HEK293 (cell line): Measurements from ENCODE around the gene SPATA1.

Source experiments
- CTCF ChIA-PET: fragments of 350-600 bp; formaldehyde crosslinking; extraction: SDS; loops from one replicate; lab custom pipeline; 2021; ENCODE audit warnings: antibody characterized with exemption; lab: Yijun Ruan, JAX
- POLR2A ChIA-PET: fragments of 300-600 bp; formaldehyde crosslinking; extraction: SDS; loops from one replicate; lab custom pipeline; 2020; ENCODE audit warnings: antibody characterized with exemption, inconsistent platforms; lab: Yijun Ruan, JAX
- H3K27ac ChIP-seq: fragments of 200-500 bp; sonication (Bioruptor generic); 2 replicates; pipeline ENCODE4 v1.5.1; 2014; ENCODE audit warnings: low read depth, low read length, control low read depth, inconsistent platforms; ENCODE audit errors: extremely low read depth
- H3K36me3 ChIP-seq, 2 experiments: fragments of 200-500 bp in 1 of 2; sonication (Bioruptor generic) in 1 of 2; 1 replicate in 1 of 2; 2 replicates in 1 of 2; pipeline ENCODE4 v1.5.1; 2014 to 2017; ENCODE audit warnings: inconsistent platforms in 2 of 2, low read length in 2 of 2; ENCODE audit not compliant: control insufficient read depth in 2 of 2, insufficient read depth in 1 of 2
- H3K4me1 ChIP-seq: fragments of 200-500 bp; sonication (Bioruptor generic); 2 replicates; pipeline ENCODE4 v1.5.1; 2014; ENCODE audit warnings: mild to moderate bottlenecking, low read length, inconsistent platforms; ENCODE audit not compliant: control insufficient read depth, insufficient read depth
- H3K4me3 ChIP-seq: 2 replicates; pipeline ENCODE4 v1.5.1; 2011; ENCODE audit warnings: low read depth, mild to moderate bottlenecking, control low read depth, low read length, moderate library complexity
- H3K9me3 ChIP-seq: fragments of 200-500 bp; sonication (Bioruptor generic); 2 replicates; pipeline ENCODE4 v1.5.1; 2014; ENCODE audit warnings: low read depth, low read length, inconsistent platforms; ENCODE audit not compliant: control insufficient read depth, insufficient read depth
- BCL11A ChIP-seq: fragments of 450-650 bp; formaldehyde crosslinking; IDR thresholded peaks from 2 replicates; pipeline ENCODE4 v1.5.1; 2016; ENCODE audit warnings: low read depth, missing biosample characterization, missing genetic modification characterization
- BCL11B ChIP-seq: fragments of 450-650 bp; formaldehyde crosslinking; IDR thresholded peaks from 2 replicates; pipeline ENCODE4 v1.5.1; 2016; ENCODE audit warnings: low read depth, missing biosample characterization, missing genetic modification characterization
- KLF9 ChIP-seq: fragments of 450-650 bp; formaldehyde crosslinking; IDR thresholded peaks from 2 replicates; pipeline ENCODE4 v1.5.1; 2016; ENCODE audit warnings: missing biosample characterization, missing genetic modification characterization, low read depth
- MEIS1 ChIP-seq: sonication (generic); formaldehyde crosslinking; IDR thresholded peaks from 2 replicates; pipeline ENCODE4 v1.8.1; 2022; ENCODE audit warnings: missing genetic modification reagents, mild to moderate bottlenecking, borderline replicate concordance
- SALL2 ChIP-seq: fragments of 450-650 bp; formaldehyde crosslinking; IDR thresholded peaks from 2 replicates; pipeline ENCODE4 v1.5.0; 2017; ENCODE audit warnings: missing biosample characterization, mild to moderate bottlenecking, missing genetic modification characterization, borderline replicate concordance
- YY2 ChIP-seq: fragments of 450-650 bp; formaldehyde crosslinking; IDR thresholded peaks from 2 replicates; pipeline ENCODE4 v1.5.1; 2016; ENCODE audit warnings: missing biosample characterization, missing genetic modification characterization
- ZNF114 ChIP-seq: fragments of 450-650 bp; formaldehyde crosslinking; IDR thresholded peaks from 2 replicates; pipeline ENCODE4 v1.5.0; 2017; ENCODE audit warnings: missing biosample characterization, missing genetic modification characterization
- ZNF335 ChIP-seq: fragments of 450-650 bp; formaldehyde crosslinking; conservative IDR thresholded peaks from 2 replicates; pipeline ENCODE4 v1.5.1; 2016; ENCODE audit warnings: missing biosample characterization, missing genetic modification characterization
- ZNF394 ChIP-seq: fragments of 450-650 bp; formaldehyde crosslinking; IDR thresholded peaks from 2 replicates; pipeline ENCODE4 v1.5.1; 2016; ENCODE audit warnings: missing biosample characterization, missing genetic modification characterization, mild to moderate bottlenecking, moderate library complexity, borderline replicate concordance
- ZNF501 ChIP-seq: fragments of 450-650 bp; formaldehyde crosslinking; IDR thresholded peaks from 2 replicates; pipeline ENCODE4 v1.5.1; 2016; ENCODE audit warnings: missing biosample characterization, missing genetic modification characterization
- ZNF544 ChIP-seq: fragments of 450-650 bp; formaldehyde crosslinking; IDR thresholded peaks from 2 replicates; pipeline ENCODE4 v1.5.0; 2017; ENCODE audit warnings: missing biosample characterization, missing genetic modification characterization
- ZNF600 ChIP-seq: fragments of 450-650 bp; formaldehyde crosslinking; IDR thresholded peaks from 2 replicates; pipeline ENCODE4 v1.5.1; 2016; ENCODE audit warnings: missing biosample characterization, missing genetic modification characterization
- ZNF629 ChIP-seq: fragments of 450-650 bp; formaldehyde crosslinking; IDR thresholded peaks from 2 replicates; pipeline ENCODE4 v1.5.1; 2017; ENCODE audit warnings: missing biosample characterization, missing genetic modification characterization
- ZNF658 ChIP-seq: fragments of 450-650 bp; formaldehyde crosslinking; IDR thresholded peaks from 2 replicates; pipeline ENCODE4; 2016; ENCODE audit warnings: missing biosample characterization, missing genetic modification characterization
- ZNF660 ChIP-seq: fragments of 450-650 bp; IDR thresholded peaks from 2 replicates; pipeline ENCODE4 v1.5.1; 2018; ENCODE audit warnings: missing biosample characterization, mild to moderate bottlenecking, missing genetic modification characterization
- ZNF768 ChIP-seq: fragments of 450-650 bp; formaldehyde crosslinking; IDR thresholded peaks from 2 replicates; pipeline ENCODE4 v1.5.1; 2018; ENCODE audit warnings: missing biosample characterization, mild to moderate bottlenecking, missing genetic modification characterization
- ZSCAN16 ChIP-seq: fragments of 450-650 bp; formaldehyde crosslinking; IDR thresholded peaks from 2 replicates; pipeline ENCODE4 v1.5.1; 2016; ENCODE audit warnings: missing biosample characterization, missing genetic modification characterization
- TF ChIP-seq, protein P1 (sequence below): fragments of 450-650 bp; formaldehyde crosslinking; optimal IDR thresholded peaks from 2 replicates; pipeline ENCODE3; 2016; ENCODE audit warnings: missing biosample characterization, mild to moderate bottlenecking, missing genetic modification characterization
- TF ChIP-seq, protein P2 (sequence below): fragments of 450-650 bp; formaldehyde crosslinking; IDR thresholded peaks from 2 replicates; pipeline ENCODE4 v1.5.1; 2016; ENCODE audit warnings: missing biosample characterization, missing genetic modification characterization
- TF ChIP-seq, protein P3 (sequence below): fragments of 450-650 bp; formaldehyde crosslinking; IDR thresholded peaks from 2 replicates; pipeline ENCODE4 v1.5.1; 2016; ENCODE audit warnings: missing biosample characterization, missing genetic modification characterization
- TF ChIP-seq, protein P4 (sequence below): sonication (generic); formaldehyde crosslinking; IDR thresholded peaks from 2 replicates; pipeline ENCODE4 v1.8.1; 2022; ENCODE audit warnings: mild to moderate bottlenecking, moderate library complexity, missing genetic modification reagents
- TF ChIP-seq, protein P5 (sequence below): fragments of 450-650 bp; formaldehyde crosslinking; IDR thresholded peaks from 2 replicates; pipeline ENCODE4 v1.5.1; 2016; ENCODE audit warnings: missing biosample characterization, missing genetic modification characterization
- TF ChIP-seq, protein P6 (sequence below): IDR thresholded peaks from 2 replicates; pipeline ENCODE4 v1.6.1; 2011; ENCODE audit warnings: mild to moderate bottlenecking, low read depth, low read length, borderline replicate concordance

Gene SPATA1

GRCh38 chr1:84480650-84481049 is 25.5 kb upstream of the SPATA1 start:
- peaks cover 18 to 47% of the 10 kb centered on the region in 2 experiments for H3K36me3 ChIP-seq
- POLR2A ChIA-PET, result interaction anchor here (1.3 kb wide), 1 partner anchor 9 kb away, joined by 3 read pairs; no protein-coding TSS in a partner anchor
- TF ChIP-seq ZNF660 (tag by site-specific recombination), result no peak
- no peak for TF ChIP-seq ZNF658 (tag by site-specific recombination)
- TF ChIP-seq, protein P1, sequence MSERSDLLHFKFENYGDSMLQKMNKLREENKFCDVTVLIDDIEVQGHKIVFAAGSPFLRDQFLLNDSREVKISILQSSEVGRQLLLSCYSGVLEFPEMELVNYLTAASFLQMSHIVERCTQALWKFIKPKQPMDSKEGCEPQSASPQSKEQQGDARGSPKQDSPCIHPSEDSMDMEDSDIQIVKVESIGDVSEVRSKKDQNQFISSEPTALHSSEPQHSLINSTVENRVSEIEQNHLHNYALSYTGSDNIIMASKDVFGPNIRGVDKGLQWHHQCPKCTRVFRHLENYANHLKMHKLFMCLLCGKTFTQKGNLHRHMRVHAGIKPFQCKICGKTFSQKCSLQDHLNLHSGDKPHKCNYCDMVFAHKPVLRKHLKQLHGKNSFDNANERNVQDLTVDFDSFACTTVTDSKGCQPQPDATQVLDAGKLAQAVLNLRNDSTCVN (tag by site-specific recombination), result no peak
- no peak for TF ChIP-seq ZNF501 (tag by site-specific recombination)
- TF ChIP-seq, protein P2, sequence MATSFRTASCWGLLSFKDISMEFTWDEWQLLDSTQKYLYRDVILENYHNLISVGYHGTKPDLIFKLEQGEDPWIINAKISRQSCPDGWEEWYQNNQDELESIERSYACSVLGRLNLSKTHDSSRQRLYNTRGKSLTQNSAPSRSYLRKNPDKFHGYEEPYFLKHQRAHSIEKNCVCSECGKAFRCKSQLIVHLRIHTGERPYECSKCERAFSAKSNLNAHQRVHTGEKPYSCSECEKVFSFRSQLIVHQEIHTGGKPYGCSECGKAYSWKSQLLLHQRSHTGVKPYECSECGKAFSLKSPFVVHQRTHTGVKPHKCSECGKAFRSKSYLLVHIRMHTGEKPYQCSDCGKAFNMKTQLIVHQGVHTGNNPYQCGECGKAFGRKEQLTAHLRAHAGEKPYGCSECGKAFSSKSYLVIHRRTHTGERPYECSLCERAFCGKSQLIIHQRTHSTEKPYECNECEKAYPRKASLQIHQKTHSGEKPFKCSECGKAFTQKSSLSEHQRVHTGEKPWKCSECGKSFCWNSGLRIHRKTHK (tag by site-specific recombination), result no peak
- TF ChIP-seq, protein P3, sequence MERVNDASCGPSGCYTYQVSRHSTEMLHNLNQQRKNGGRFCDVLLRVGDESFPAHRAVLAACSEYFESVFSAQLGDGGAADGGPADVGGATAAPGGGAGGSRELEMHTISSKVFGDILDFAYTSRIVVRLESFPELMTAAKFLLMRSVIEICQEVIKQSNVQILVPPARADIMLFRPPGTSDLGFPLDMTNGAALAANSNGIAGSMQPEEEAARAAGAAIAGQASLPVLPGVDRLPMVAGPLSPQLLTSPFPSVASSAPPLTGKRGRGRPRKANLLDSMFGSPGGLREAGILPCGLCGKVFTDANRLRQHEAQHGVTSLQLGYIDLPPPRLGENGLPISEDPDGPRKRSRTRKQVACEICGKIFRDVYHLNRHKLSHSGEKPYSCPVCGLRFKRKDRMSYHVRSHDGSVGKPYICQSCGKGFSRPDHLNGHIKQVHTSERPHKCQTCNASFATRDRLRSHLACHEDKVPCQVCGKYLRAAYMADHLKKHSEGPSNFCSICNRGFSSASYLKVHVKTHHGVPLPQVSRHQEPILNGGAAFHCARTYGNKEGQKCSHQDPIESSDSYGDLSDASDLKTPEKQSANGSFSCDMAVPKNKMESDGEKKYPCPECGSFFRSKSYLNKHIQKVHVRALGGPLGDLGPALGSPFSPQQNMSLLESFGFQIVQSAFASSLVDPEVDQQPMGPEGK (tag by site-specific recombination), result no peak
- no peak for TF ChIP-seq ZNF768 (tag by site-specific recombination)
- no peak for TF ChIP-seq MEIS1 (CRISPR knock-in tag)
- TF ChIP-seq ZNF114 (tag by site-specific recombination), result no peak
- TF ChIP-seq BCL11B (tag by site-specific recombination), result no peak
- TF ChIP-seq, all 188 proteins: peak for 0
- H3K4me1 ChIP-seq, result no peaks in the 10 kb centered on the region
- CTCF ChIA-PET, result interaction anchor here (1.0 to 1.4 kb wide), 6 partner anchors 23 to 273 kb away, joined by 3 to 5 read pairs (median 4); no protein-coding TSS in a partner anchor
- H3K4me3 ChIP-seq, result peak overlapping the region; percentile 82
- H3K27ac ChIP-seq, result no peak overlapping the region
- no peaks in the 10 kb centered on the region for H3K9me3 ChIP-seq

- Histone ChIP-seq H3K27ac (no peak overlapping the region), H3K9me3 (no peaks in the 10 kb centered on the region), H3K36me3 (peaks cover 20 to 52% of the 10 kb centered on the region in 2 experiments), H3K4me1 (no peaks in the 10 kb centered on the region), H3K4me3 (no peak overlapping the region)
- ChIA-PET POLR2A (interaction anchor here (1.0 kb wide), 1 partner anchor 25 kb away, joined by 3 read pairs; the partner anchor contains the start of genes GNG5 and SPATA1), CTCF (interaction anchor here (1.4 kb wide), 1 partner anchor 39 kb away, joined by 5 read pairs; no protein-coding TSS in a partner anchor)
- no peak for TF ChIP-seq ZNF600 (tag by site-specific recombination)
- TF ChIP-seq, protein P4, sequence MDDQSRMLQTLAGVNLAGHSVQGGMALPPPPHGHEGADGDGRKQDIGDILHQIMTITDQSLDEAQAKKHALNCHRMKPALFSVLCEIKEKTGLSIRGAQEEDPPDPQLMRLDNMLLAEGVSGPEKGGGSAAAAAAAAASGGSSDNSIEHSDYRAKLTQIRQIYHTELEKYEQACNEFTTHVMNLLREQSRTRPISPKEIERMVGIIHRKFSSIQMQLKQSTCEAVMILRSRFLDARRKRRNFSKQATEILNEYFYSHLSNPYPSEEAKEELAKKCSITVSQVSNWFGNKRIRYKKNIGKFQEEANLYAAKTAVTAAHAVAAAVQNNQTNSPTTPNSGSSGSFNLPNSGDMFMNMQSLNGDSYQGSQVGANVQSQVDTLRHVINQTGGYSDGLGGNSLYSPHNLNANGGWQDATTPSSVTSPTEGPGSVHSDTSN (CRISPR knock-in tag), result no peak
- no peak for TF ChIP-seq ZNF394 (tag by site-specific recombination)
- no peak for TF ChIP-seq ZNF629 (tag by site-specific recombination)
Measured at GRCh38 chr1:84481317-84481716, 24.9 kb upstream of the SPATA1 start.

GRCh38 chr1:84488107-84488506 is 18.1 kb upstream of the SPATA1 start:
- ChIA-PET CTCF (no interaction called here), POLR2A (no interaction called here)
- TF ChIP-seq, protein P5, sequence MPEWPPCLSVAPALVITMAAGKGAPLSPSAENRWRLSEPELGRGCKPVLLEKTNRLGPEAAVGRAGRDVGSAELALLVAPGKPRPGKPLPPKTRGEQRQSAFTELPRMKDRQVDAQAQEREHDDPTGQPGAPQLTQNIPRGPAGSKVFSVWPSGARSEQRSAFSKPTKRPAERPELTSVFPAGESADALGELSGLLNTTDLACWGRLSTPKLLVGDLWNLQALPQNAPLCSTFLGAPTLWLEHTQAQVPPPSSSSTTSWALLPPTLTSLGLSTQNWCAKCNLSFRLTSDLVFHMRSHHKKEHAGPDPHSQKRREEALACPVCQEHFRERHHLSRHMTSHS (tag by site-specific recombination), result no peak
- no peak for TF ChIP-seq ZSCAN16
- no peak for TF ChIP-seq ZNF768 (tag by site-specific recombination)
- no peak for TF ChIP-seq KLF9
- no peak for TF ChIP-seq YY2
- TF ChIP-seq, protein P6, sequence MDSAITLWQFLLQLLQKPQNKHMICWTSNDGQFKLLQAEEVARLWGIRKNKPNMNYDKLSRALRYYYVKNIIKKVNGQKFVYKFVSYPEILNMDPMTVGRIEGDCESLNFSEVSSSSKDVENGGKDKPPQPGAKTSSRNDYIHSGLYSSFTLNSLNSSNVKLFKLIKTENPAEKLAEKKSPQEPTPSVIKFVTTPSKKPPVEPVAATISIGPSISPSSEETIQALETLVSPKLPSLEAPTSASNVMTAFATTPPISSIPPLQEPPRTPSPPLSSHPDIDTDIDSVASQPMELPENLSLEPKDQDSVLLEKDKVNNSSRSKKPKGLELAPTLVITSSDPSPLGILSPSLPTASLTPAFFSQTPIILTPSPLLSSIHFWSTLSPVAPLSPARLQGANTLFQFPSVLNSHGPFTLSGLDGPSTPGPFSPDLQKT, result no peak
- no peak for TF ChIP-seq SALL2 (tag by site-specific recombination)
- TF ChIP-seq ZNF544 (tag by site-specific recombination), result no peak
- TF ChIP-seq BCL11A, result no peak
- no peak for TF ChIP-seq ZNF335 (tag by site-specific recombination)

More at GRCh38 chr1:84488107-84488506, 18.1 kb upstream of the SPATA1 start:
- no peaks in the 10 kb centered on the region for H3K4me1 ChIP-seq
- no peaks in the 10 kb centered on the region for H3K9me3 ChIP-seq
- H3K4me3 ChIP-seq, result no peak overlapping the region
- no peak overlapping the region for H3K27ac ChIP-seq
- peaks cover 41 to 79% of the 10 kb centered on the region in 2 experiments for H3K36me3 ChIP-seq
